MM.1S (cell line): ENCODE results near the gene SRSF3.

ENCODE experiments used
- EZH2 ChIP-seq: fragments of 300-600 bp; sonication (generic); optimal IDR thresholded peaks from 2 replicates; pipeline ENCODE3; 2017; ENCODE audit warnings: low read depth, mild to moderate bottlenecking, antibody characterized with exemption, low read length, mixed read lengths
- EZH2phosphoT487 ChIP-seq: fragments of 300-600 bp; sonication (generic); IDR thresholded peaks from 2 replicates; pipeline ENCODE4 v1.6.1; 2018; ENCODE audit warnings: antibody characterized with exemption, low read length
- TF ChIP-seq, protein P1 (sequence below): fragments of 300-600 bp; sonication (generic); IDR thresholded peaks from 2 replicates; pipeline ENCODE4 v1.5.1; 2016; ENCODE audit warnings: antibody characterized with exemption, low read length, mixed read lengths

DNA sequence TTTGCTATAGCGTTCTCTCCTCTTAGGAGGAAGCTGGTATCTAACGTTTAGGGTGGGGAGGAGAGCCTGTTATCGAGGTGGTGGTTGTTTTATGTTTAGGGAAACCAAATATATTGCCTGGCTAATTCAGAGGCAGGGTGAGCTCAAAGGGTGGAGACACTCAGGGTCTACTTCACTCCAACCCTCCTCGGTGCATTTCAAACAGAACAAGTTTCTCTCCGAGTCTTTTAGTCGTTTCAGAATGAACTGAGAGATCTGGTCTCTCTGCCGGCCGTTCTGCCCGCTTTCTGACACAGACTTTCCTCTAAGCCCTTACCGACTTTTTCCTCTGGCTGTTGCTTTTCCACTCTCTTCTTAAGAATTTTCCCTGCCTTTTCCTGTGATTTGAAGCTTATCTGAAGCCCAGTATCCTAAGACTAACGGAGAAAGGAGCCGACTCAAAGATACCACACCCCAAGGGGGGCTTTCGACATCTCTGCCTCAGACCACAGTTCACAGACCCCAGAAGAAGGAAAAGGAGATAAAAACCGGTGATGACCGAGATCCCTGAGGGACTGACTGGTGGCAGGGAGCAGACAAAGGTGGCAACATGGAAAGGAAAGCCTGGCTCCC, 47.7 kb upstream of the SRSF3 start:
- TF ChIP-seq, protein P1, sequence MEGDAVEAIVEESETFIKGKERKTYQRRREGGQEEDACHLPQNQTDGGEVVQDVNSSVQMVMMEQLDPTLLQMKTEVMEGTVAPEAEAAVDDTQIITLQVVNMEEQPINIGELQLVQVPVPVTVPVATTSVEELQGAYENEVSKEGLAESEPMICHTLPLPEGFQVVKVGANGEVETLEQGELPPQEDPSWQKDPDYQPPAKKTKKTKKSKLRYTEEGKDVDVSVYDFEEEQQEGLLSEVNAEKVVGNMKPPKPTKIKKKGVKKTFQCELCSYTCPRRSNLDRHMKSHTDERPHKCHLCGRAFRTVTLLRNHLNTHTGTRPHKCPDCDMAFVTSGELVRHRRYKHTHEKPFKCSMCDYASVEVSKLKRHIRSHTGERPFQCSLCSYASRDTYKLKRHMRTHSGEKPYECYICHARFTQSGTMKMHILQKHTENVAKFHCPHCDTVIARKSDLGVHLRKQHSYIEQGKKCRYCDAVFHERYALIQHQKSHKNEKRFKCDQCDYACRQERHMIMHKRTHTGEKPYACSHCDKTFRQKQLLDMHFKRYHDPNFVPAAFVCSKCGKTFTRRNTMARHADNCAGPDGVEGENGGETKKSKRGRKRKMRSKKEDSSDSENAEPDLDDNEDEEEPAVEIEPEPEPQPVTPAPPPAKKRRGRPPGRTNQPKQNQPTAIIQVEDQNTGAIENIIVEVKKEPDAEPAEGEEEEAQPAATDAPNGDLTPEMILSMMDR, result no peak
- no peak for TF ChIP-seq EZH2phosphoT487
- TF ChIP-seq EZH2, result no peak
